Epithelial cell of proximal tubule (primary cell): ENCODE measurements around the gene GPNMB. TPM values are rescaled to one million over a fixed set of nuclear protein-coding genes. Genes with fewer than 3 reads are reported as not detected.
"Not testable (repeated sequence)": the region's sequence is repeated elsewhere in the genome, so short reads cannot be mapped to it uniquely, and the experiment has no call there.

ENCODE experiments used
- DNase-seq: peaks from one replicate; pipeline ENCODE4 v3.0.0-alpha.2; 2011; ENCODE audit warnings: low read depth
- H3K4me3 ChIP-seq: 2 replicates; pipeline ENCODE4 v1.5.1; 2011; ENCODE audit warnings: low read depth, mild to moderate bottlenecking, low read length
- CTCF ChIP-seq: conservative IDR thresholded peaks from 2 replicates; pipeline ENCODE4 v1.5.1; 2012; ENCODE audit warnings: low read depth, mild to moderate bottlenecking, low read length
- total RNA-seq: library from RNA; depleted of rRNA; stranded (reverse); fragments of >200 nt; gene quantifications from 2 replicates; pipeline ENCODE4 v1.2.3, GENCODE V29; 2015

The GPNMB gene
- total RNA-seq, 1 donor from 2014 or later = 10.6 TPM

- no peak for TF ChIP-seq CTCF
- H3K4me3 ChIP-seq = no peak overlapping the region
- DNase-seq = no peak
These were observed 32.2 kb upstream of the GPNMB start for GRCh38 chr7:23214423-23214822.

GRCh38 chr7:23214938-23215337, 31.6 kb upstream of the GPNMB start:
- no peak for TF ChIP-seq CTCF
- no peak overlapping the region for H3K4me3 ChIP-seq
- DNase-seq = no peak

GRCh38 chr7:23216021-23216420, 30.6 kb upstream of the GPNMB start:
- H3K4me3 ChIP-seq = no peak overlapping the region
- TF ChIP-seq CTCF = no peak
- no peak for DNase-seq

- H3K4me3 ChIP-seq = no peak overlapping the region
- DNase-seq = no peak
- TF ChIP-seq CTCF = no peak
These were observed 28.4 kb upstream of the GPNMB start for GRCh38 chr7:23218196-23218595.

GRCh38 chr7:23220690-23221305, 25.8 kb upstream of the GPNMB start:
- no peak for TF ChIP-seq CTCF
- no peak for DNase-seq

GRCh38 chr7:23222439-23223030, 24.0 kb upstream of the GPNMB start:
- no peak for TF ChIP-seq CTCF
- no peak for DNase-seq
- H3K4me3 ChIP-seq = no peak overlapping the region

More at GRCh38 chr7:23220690-23221305, 25.8 kb upstream of the GPNMB start:
- H3K4me3 ChIP-seq = no peak overlapping the region

GRCh38 chr7:23224364-23224763, 22.2 kb upstream of the GPNMB start:
- not testable (repeated sequence) for DNase-seq, H3K4me3 ChIP-seq
